Mesenchymal stem cell (in vitro differentiated cells and primary cell): ENCODE measurements around the gene REXO4.

Experiments used
- DNase-seq: peaks from one replicate; pipeline ENCODE4 v3.0.0-alpha.2; 2013
- H2AFZ ChIP-seq: one replicate; pipeline ENCODE4 v1.6.1; 2013; ENCODE audit warnings: low read depth, mild to moderate bottlenecking, control low read depth, inconsistent platforms, low read length, moderate library complexity
- H2AK5ac ChIP-seq: 2 replicates; pipeline ENCODE4 v1.6.1; 2013; ENCODE audit warnings: low read length, moderate library complexity, mild to moderate bottlenecking, inconsistent platforms; ENCODE audit not compliant: severe bottlenecking
- H2BK120ac ChIP-seq: one replicate; pipeline ENCODE4 v1.6.1; 2013; ENCODE audit warnings: low read depth, mild to moderate bottlenecking, inconsistent platforms, low read length, moderate library complexity
- H2BK12ac ChIP-seq, 2 experiments: one replicate each; pipeline ENCODE4 v1.6.1; 2013; ENCODE audit warnings: inconsistent platforms in 2 of 2, low read length in 2 of 2, mild to moderate bottlenecking in 2 of 2, moderate library complexity in 2 of 2, control low read depth in 1 of 2
- H2BK15ac ChIP-seq: one replicate; pipeline ENCODE4 v1.6.1; 2013; ENCODE audit warnings: mild to moderate bottlenecking, low read depth, inconsistent platforms; ENCODE audit not compliant: poor library complexity, severe bottlenecking
- H2BK5ac ChIP-seq: 2 replicates; pipeline ENCODE4 v1.6.1; 2013; ENCODE audit warnings: low read depth, mild to moderate bottlenecking, low read length, control low read depth, inconsistent platforms; ENCODE audit not compliant: poor library complexity, severe bottlenecking
- H3K14ac ChIP-seq, 2 experiments: one replicate each; pipeline ENCODE4 v1.6.1; 2013; ENCODE audit warnings: inconsistent platforms in 2 of 2, low read length in 2 of 2, control low read depth in 1 of 2, mild to moderate bottlenecking in 1 of 2, moderate library complexity in 1 of 2
- H3K18ac ChIP-seq, 2 experiments: one replicate each; pipeline ENCODE4 v1.6.1; 2013; ENCODE audit warnings: inconsistent platforms in 2 of 2, low read length in 2 of 2, control low read depth in 1 of 2, low read depth in 1 of 2, mild to moderate bottlenecking in 1 of 2
- H3K23ac ChIP-seq, 2 experiments: one replicate each; pipeline ENCODE4 v1.6.1; 2013; ENCODE audit warnings: inconsistent platforms in 2 of 2, low read length in 2 of 2, mild to moderate bottlenecking in 2 of 2, moderate library complexity in 2 of 2, control low read depth in 1 of 2
- H3K27ac ChIP-seq: 2 replicates; pipeline ENCODE4 v1.5.1; 2013; ENCODE audit warnings: mild to moderate bottlenecking, moderate library complexity, low read length, control low read depth, inconsistent platforms; ENCODE audit not compliant: poor library complexity, severe bottlenecking
- H3K27me3 ChIP-seq, 2 experiments: 2 replicates each; pipeline versions ENCODE4 v1.6.1 to v1.7.0; 2013; ENCODE audit warnings: low read length in 2 of 2, mild to moderate bottlenecking in 2 of 2, moderate library complexity in 2 of 2, control low read depth in 1 of 2, inconsistent platforms in 1 of 2; ENCODE audit not compliant: control insufficient read depth in 1 of 2, insufficient read depth in 1 of 2
- H3K36me3 ChIP-seq, 2 experiments: 2 replicates each; pipeline versions ENCODE4 v1.6.1 to v1.7.0; 2013; ENCODE audit warnings: low read length in 2 of 2, control low read depth in 1 of 2, inconsistent platforms in 1 of 2, low read depth in 1 of 2, mild to moderate bottlenecking in 1 of 2; ENCODE audit not compliant: insufficient read depth in 2 of 2, control insufficient read depth in 1 of 2
- H3K4ac ChIP-seq, 2 experiments: one replicate each; pipeline ENCODE4 v1.6.1; 2013; ENCODE audit warnings: inconsistent platforms in 2 of 2, low read length in 2 of 2, mild to moderate bottlenecking in 2 of 2, moderate library complexity in 2 of 2, control low read depth in 1 of 2, low read depth in 1 of 2
- H3K4me1 ChIP-seq: 2 replicates; pipeline ENCODE4 v1.6.1; 2013; ENCODE audit warnings: low read depth, low read length, control low read depth; ENCODE audit not compliant: control insufficient read depth, insufficient read depth
- H3K4me2 ChIP-seq: 2 replicates; pipeline ENCODE4 v1.6.1; 2013; ENCODE audit warnings: low read length, mild to moderate bottlenecking, inconsistent platforms; ENCODE audit not compliant: poor library complexity, severe bottlenecking
- H3K4me3 ChIP-seq, 2 experiments: 2 replicates each; pipeline versions ENCODE4 v1.5.1 to v1.7.0; 2013; ENCODE audit warnings: low read length in 2 of 2, mild to moderate bottlenecking in 2 of 2, control low read depth in 1 of 2, low read depth in 1 of 2; ENCODE audit not compliant: insufficient read depth in 1 of 2
- H3K79me1 ChIP-seq: replicated peaks from 2 replicates; pipeline ENCODE4 v1.6.1; 2013; ENCODE audit warnings: mild to moderate bottlenecking, control low read depth, low read length, inconsistent platforms; ENCODE audit not compliant: poor library complexity, severe bottlenecking
- H3K9ac ChIP-seq: 2 replicates; pipeline ENCODE4 v1.7.0; 2013; ENCODE audit warnings: mild to moderate bottlenecking, low read length, moderate library complexity
- H3K9me3 ChIP-seq: 2 replicates; pipeline ENCODE4 v1.7.0; 2013; ENCODE audit warnings: mild to moderate bottlenecking, low read length; ENCODE audit not compliant: control insufficient read depth
- H4K8ac ChIP-seq: one replicate; pipeline ENCODE4 v1.6.1; 2013; ENCODE audit warnings: inconsistent platforms, mild to moderate bottlenecking, low read length, moderate library complexity
- H4K91ac ChIP-seq: one replicate; pipeline ENCODE4 v1.6.1; 2013; ENCODE audit warnings: mild to moderate bottlenecking, low read length, inconsistent platforms
- WGBS: methylation state at CpG from one replicate; pipeline ENCODE4 v1.1.7; 2013; ENCODE audit warnings: mixed read lengths; 5-methylcytosine and 5-hydroxymethylcytosine counted together

REXO4 gene

DNA sequence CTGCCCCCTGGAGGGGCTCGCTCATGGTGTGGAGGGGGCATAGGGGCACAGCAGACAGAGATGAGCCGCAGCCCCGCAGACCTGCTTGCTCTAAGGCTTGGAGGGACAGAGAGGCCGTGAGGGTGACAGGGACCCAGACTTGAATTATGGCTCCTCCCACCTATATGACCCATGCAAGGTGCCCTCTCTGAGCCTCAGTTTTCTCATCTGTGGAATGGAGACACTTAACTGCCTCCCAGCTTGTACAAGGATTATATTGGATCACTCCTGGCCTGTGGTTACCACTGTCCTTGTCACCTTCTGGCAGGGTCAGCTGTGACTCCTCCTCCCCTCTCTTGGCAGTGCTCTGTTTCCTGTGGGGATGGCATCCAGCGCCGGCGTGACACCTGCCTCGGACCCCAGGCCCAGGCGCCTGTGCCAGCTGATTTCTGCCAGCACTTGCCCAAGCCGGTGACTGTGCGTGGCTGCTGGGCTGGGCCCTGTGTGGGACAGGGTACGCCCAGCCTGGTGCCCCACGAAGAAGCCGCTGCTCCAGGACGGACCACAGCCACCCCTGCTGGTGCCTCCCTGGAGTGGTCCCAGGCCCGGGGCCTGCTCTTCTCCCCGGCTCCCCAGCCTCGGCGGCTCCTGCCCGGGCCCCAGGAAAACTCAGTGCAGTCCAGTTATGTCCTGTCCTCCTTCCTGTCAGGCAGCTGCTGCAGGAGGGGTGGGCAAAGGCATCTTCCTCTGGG lies 37.3 kb upstream of the REXO4 start:
- Histone ChIP-seq H3K23ac (no peak overlapping the region), H3K27ac (no peak overlapping the region), H3K18ac (no peak overlapping the region), H4K8ac (no peak overlapping the region), H2AFZ (no peak overlapping the region), H2BK12ac (no peak overlapping the region), H3K4me2 (no peak overlapping the region), H3K27me3 (peaks cover 2 to 6% of the 10 kb centered on the region in 2 experiments), H3K9me3 (no peaks in the 10 kb centered on the region), H3K14ac (no peak overlapping the region), H2AK5ac (no peak overlapping the region), H3K79me1 (no peaks in the 10 kb centered on the region), H3K4ac (no peak overlapping the region), H3K4me1 (peaks cover 10% of the 10 kb centered on the region), H2BK15ac (no peak overlapping the region), H3K4me3 (no peak overlapping the region), H3K9ac (no peak overlapping the region), H2BK120ac (no peak overlapping the region), H3K36me3 (peaks cover 0 to 10% of the 10 kb centered on the region in 2 experiments), H2BK5ac (no peak overlapping the region), H4K91ac (no peak overlapping the region)
- DNase-seq = no peak
- WGBS = 95% methylated on average over 20 of the region's 20 CpGs

DNA sequence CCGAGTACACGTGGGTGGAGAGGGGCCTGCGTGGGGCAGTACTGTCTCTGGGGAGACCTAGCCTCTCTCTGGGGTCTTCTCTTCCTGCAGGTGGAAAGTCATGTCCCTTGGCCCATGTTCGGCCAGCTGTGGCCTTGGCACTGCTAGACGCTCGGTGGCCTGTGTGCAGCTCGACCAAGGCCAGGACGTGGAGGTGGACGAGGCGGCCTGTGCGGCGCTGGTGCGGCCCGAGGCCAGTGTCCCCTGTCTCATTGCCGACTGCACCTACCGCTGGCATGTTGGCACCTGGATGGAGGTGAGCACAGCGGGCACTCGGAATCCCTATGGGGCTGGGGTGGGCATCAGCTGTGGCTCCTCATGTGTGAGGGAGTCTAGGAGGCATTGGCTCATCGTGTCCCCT lies 36.5 kb upstream of the REXO4 start:
- 92% methylated on average over 19 of the region's 19 CpGs for WGBS
- no peak overlapping the region for H4K91ac ChIP-seq
- no peak overlapping the region for H3K18ac ChIP-seq
- no peak overlapping the region for H3K23ac ChIP-seq
- H2AK5ac ChIP-seq = no peak overlapping the region
- H4K8ac ChIP-seq = no peak overlapping the region
- H2BK5ac ChIP-seq = no peak overlapping the region
- H3K4me1 ChIP-seq = peaks cover 13% of the 10 kb centered on the region
- H3K9ac ChIP-seq = no peak overlapping the region
- no peaks in the 10 kb centered on the region for H3K79me1 ChIP-seq
- H3K9me3 ChIP-seq = no peaks in the 10 kb centered on the region
- peaks cover 0 to 10% of the 10 kb centered on the region in 2 experiments for H3K36me3 ChIP-seq
- H2BK120ac ChIP-seq = no peak overlapping the region
- peaks cover 2 to 6% of the 10 kb centered on the region in 2 experiments for H3K27me3 ChIP-seq
- no peak overlapping the region for H3K14ac ChIP-seq
- no peak overlapping the region for H3K4ac ChIP-seq
- DNase-seq = no peak
- no peak overlapping the region for H2BK12ac ChIP-seq
- H3K27ac ChIP-seq = no peak overlapping the region
- no peak overlapping the region for H2AFZ ChIP-seq
- H3K4me2 ChIP-seq = no peak overlapping the region
- H3K4me3 ChIP-seq = no peak overlapping the region
- no peak overlapping the region for H2BK15ac ChIP-seq

GRCh38 chr9:133453651-133454050 lies 35.8 kb upstream of the REXO4 start:
- DNase-seq = no peak
- Histone ChIP-seq H3K36me3 (peaks cover 0 to 10% of the 10 kb centered on the region in 2 experiments), H3K14ac (no peak overlapping the region), H2BK120ac (no peak overlapping the region), H3K9ac (no peak overlapping the region), H4K91ac (peak overlapping the region; percentile 6), H3K4ac (no peak overlapping the region), H3K4me2 (no peak overlapping the region), H4K8ac (no peak overlapping the region), H3K18ac (no peak overlapping the region), H3K9me3 (no peaks in the 10 kb centered on the region), H2BK15ac (no peak overlapping the region), H3K4me3 (no peak overlapping the region), H3K27me3 (peaks cover 2 to 6% of the 10 kb centered on the region in 2 experiments), H2AK5ac (no peak overlapping the region), H2BK5ac (no peak overlapping the region), H2AFZ (no peak overlapping the region), H3K79me1 (no peaks in the 10 kb centered on the region), H2BK12ac (no peak overlapping the region), H3K4me1 (peaks cover 6% of the 10 kb centered on the region), H3K27ac (no peak overlapping the region), H3K23ac (no peak overlapping the region)
- WGBS = 92% methylated on average over 10 of the region's 11 CpGs

DNA sequence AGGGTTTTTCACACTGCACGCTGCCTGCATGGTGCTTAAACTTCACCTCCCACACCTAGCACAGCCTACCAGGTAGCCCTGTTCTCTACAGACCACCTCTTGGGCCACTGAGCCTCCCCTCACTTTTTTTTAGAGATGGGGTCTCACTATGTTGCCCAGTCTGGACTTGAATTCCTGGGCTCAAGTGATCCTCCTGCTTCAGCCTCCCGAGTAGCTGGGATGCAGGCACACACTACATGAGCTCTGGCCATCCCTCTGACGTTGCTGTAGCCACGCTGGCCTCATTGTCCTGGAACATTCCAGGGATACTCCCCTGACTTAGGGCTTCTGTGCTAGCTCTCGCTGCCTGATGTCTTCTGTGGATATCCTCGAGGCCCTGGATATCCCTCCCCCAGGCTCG lies 34.8 kb upstream of the REXO4 start:
- Histone ChIP-seq H3K4me3 (no peak overlapping the region), H2BK15ac (no peak overlapping the region), H2AK5ac (no peak overlapping the region), H3K9me3 (no peaks in the 10 kb centered on the region), H3K9ac (no peak overlapping the region), H3K79me1 (no peaks in the 10 kb centered on the region), H3K4me2 (no peak overlapping the region), H2BK5ac (no peak overlapping the region), H3K27ac (no peak overlapping the region), H3K36me3 (peaks cover 0 to 10% of the 10 kb centered on the region in 2 experiments), H4K8ac (no peak overlapping the region), H2BK12ac (no peak overlapping the region), H3K23ac (no peak overlapping the region), H3K14ac (no peak overlapping the region), H2BK120ac (no peak overlapping the region), H3K4me1 (peaks cover 6% of the 10 kb centered on the region), H4K91ac (no peak overlapping the region), H2AFZ (no peak overlapping the region), H3K4ac (no peak overlapping the region), H3K18ac (no peak overlapping the region), H3K27me3 (peaks cover 0 to 6% of the 10 kb centered on the region in 2 experiments)
- WGBS = 82% methylated on average over 7 of the region's 7 CpGs
- no peak for DNase-seq
